Activated CD4-positive, alpha-beta memory T cell treated with anti-CD3 and anti-CD28 coated beads, Interleukin-2, amount 10 ng/mL, durations not matched to agents 7 days and 5 days (primary cell): ENCODE results near the gene NMNAT2. TPM values are rescaled to one million over a fixed set of nuclear protein-coding genes. Genes with fewer than 3 reads are reported as not detected.
"Not testable (repeated sequence)": the region's sequence is repeated elsewhere in the genome, so short reads cannot be mapped to it uniquely, and the experiment has no call there.

ENCODE experiments used
- CTCF ChIA-PET: fragments of 350-600 bp; sonication (Branson Sonifier 250); formaldehyde crosslinking; loops from one replicate; lab custom pipeline; 2021; ENCODE audit warnings: antibody characterized with exemption, inconsistent platforms; lab: Charles Lee
- POLR2A ChIA-PET: fragments of 350-600 bp; sonication (Branson Sonifier 250); formaldehyde crosslinking; loops from one replicate; lab custom pipeline; 2021; ENCODE audit warnings: antibody characterized with exemption; lab: Charles Lee
- DNase-seq: peaks from one replicate; pipeline ENCODE4 v3.0.0-alpha.2; 2020
- H3K27ac Mint-ChIP-seq: one replicate; pipeline ENCODE4 v1.8.0; 2021; ENCODE audit warnings: mild to moderate bottlenecking, mixed read lengths
- H3K27me3 Mint-ChIP-seq: one replicate; pipeline ENCODE4 v1.8.0; 2021; ENCODE audit warnings: mixed read lengths
- H3K36me3 Mint-ChIP-seq: one replicate; pipeline ENCODE4 v1.8.0; 2021; ENCODE audit warnings: low read depth, mixed read lengths
- H3K4me1 Mint-ChIP-seq: one replicate; pipeline ENCODE4 v1.8.0; 2021; ENCODE audit warnings: mixed read lengths
- H3K4me3 Mint-ChIP-seq: one replicate; pipeline ENCODE4 v1.8.0; 2021; ENCODE audit warnings: mild to moderate bottlenecking, mixed read lengths
- H3K9me3 Mint-ChIP-seq: one replicate; pipeline ENCODE4 v1.8.0; 2021; ENCODE audit warnings: mixed read lengths
- total RNA-seq, 2 experiments: library from RNA; stranded (reverse); gene quantifications; one replicate each; pipeline ENCODE4 v1.2.3, GENCODE V29; 2021

NMNAT2 gene
- total RNA-seq, 2 experiments from 2014 or later, result 0.03 to 0.28 TPM

DNA sequence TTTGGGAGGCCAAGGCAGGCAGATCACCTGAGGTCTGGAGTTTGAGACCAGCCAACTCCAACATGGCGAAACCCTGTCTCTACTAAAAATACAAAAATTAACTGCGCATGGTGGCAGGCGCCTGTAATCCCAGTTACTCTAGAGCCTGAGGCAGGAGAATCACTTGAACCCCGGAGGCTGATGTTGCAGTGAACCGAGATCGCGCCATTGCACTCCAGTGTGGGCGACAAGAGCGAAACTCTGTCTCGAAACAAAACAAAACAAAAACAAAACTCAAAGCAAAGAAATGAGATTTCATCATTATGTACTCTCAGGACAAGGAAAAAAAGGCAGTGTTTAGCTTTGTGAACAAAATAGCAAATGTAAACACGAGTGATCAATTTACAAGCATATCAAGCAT lies 171.1 kb downstream of the NMNAT2 start:
- CTCF ChIA-PET, result interaction anchor here (0.6 to 1.6 kb wide), 3 partner anchors 10 to 1142 kb away, joined by 3 to 4 read pairs (median 4); no protein-coding TSS in a partner anchor
- Mint-ChIP-seq H3K27ac (no peak overlapping the region), H3K4me1 (no peaks in the 10 kb centered on the region), H3K9me3 (no peaks in the 10 kb centered on the region), H3K36me3 (no peaks in the 10 kb centered on the region), H3K27me3 (peaks cover 15% of the 10 kb centered on the region), H3K4me3 (no peak overlapping the region)
- POLR2A ChIA-PET, result no interaction called here
- no peak for DNase-seq

DNA sequence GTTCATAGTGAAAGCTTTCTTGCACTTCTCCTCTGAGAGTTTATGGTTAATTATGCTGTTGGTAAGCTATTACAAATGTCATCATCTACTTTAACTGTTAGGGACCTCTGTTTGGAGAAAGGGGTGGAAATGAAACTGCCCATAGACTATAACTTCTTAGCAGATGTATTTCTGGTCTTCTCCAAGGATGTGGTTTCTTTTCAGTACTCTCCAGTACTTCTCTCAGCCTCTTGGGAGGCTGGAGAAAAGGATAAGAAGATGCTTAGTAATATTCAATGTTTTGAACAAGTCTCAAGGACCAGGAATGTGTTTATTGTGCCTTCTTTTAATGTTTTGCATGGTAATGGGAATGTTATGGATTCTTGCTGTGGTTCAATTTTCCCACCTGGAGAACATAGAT lies 171.7 kb downstream of the NMNAT2 start:
- Mint-ChIP-seq H3K27me3 (peaks cover 15% of the 10 kb centered on the region), H3K4me3 (no peak overlapping the region), H3K27ac (no peak overlapping the region), H3K4me1 (no peaks in the 10 kb centered on the region), H3K36me3 (no peaks in the 10 kb centered on the region), H3K9me3 (no peaks in the 10 kb centered on the region)
- no peak for DNase-seq
- POLR2A ChIA-PET, result no interaction called here
- CTCF ChIA-PET, result interaction anchor here (1.6 kb wide), 1 partner anchor 11 kb away, joined by 4 read pairs; no protein-coding TSS in a partner anchor

DNA sequence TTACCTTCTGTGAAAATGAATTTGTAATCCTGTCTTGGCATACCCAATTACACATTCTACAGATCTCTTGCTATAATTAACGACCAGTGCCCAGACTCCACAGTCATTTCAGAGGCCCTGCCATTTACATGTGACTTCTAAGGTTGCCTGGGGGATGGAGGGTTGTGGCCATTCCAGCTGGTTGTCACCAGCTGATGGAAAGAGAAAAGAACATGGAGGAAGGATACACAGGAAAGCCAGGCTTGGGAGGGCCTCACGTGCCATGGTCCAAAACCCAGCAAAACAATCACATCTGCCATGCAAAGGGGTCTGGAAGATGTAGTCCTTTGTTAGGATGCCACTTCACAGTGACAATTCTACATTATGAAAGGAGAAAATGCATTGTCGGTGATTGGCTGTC lies 172.8 kb downstream of the NMNAT2 start:
- Mint-ChIP-seq H3K4me1 (no peaks in the 10 kb centered on the region), H3K4me3 (no peak overlapping the region), H3K27ac (no peak overlapping the region), H3K27me3 (peaks cover 18% of the 10 kb centered on the region), H3K36me3 (no peaks in the 10 kb centered on the region), H3K9me3 (no peaks in the 10 kb centered on the region)
- CTCF ChIA-PET, result no interaction called here
- DNase-seq, result no peak
- POLR2A ChIA-PET, result no interaction called here

DNA sequence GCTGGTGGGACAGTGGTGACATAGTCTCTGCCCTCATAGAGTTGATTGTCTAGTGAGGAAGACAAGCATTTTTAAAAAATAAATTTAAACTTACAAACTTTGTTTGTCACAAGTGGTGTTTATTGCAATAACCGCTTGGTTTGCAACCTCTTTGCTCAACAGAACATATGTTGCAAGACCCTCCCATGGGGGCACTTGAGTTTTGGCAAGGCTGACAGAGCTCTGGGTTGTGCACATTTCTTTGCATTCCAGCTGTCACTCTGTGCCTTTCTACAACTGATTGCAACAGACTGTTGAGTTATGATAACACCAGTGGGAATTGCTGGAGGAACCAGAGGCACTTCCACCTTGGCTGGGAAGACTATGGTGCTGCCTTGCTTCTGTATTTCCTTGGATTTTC lies 173.7 kb downstream of the NMNAT2 start:
- H3K9me3 Mint-ChIP-seq, result no peaks in the 10 kb centered on the region
- no peaks in the 10 kb centered on the region for H3K36me3 Mint-ChIP-seq
- H3K4me1 Mint-ChIP-seq, result no peaks in the 10 kb centered on the region
- H3K4me3 Mint-ChIP-seq, result no peak overlapping the region
- peaks cover 18% of the 10 kb centered on the region for H3K27me3 Mint-ChIP-seq
- POLR2A ChIA-PET, result no interaction called here
- no peak for DNase-seq
- CTCF ChIA-PET, result no interaction called here
- H3K27ac Mint-ChIP-seq, result no peak overlapping the region

DNA sequence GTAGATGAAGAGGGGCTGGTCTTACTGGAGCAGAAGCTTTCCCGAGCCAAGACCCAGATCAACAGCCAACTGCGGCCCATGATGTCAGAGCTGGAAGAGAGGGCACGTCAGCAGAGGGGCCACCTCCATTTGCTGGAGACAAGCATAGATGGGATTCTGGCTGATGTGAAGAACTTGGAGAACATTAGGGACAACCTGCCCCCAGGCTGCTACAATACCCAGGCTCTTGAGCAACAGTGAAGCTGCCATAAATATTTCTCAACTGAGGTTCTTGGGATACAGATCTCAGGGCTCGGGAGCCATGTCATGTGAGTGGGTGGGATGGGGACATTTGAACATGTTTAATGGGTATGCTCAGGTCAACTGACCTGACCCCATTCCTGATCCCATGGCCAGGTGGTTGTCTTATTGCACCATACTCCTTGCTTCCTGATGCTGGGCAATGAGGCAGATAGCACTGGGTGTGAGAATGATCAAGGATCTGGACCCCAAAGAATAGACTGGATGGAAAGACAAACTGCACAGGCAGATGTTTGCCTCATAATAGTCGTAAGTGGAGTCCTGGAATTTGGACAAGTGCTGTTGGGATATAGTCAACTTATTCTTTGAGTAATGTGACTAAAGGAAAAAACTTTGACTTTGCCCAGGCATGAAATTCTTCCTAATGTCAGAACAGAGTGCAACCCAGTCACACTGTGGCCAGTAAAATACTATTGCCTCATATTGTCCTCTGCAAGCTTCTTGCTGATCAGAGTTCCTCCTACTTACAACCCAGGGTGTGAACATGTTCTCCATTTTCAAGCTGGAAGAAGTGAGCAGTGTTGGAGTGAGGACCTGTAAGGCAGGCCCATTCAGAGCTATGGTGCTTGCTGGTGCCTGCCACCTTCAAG lies 174.8 kb downstream of the NMNAT2 start:
- CTCF ChIA-PET, result no interaction called here
- H3K9me3 Mint-ChIP-seq, result no peaks in the 10 kb centered on the region

DNA sequence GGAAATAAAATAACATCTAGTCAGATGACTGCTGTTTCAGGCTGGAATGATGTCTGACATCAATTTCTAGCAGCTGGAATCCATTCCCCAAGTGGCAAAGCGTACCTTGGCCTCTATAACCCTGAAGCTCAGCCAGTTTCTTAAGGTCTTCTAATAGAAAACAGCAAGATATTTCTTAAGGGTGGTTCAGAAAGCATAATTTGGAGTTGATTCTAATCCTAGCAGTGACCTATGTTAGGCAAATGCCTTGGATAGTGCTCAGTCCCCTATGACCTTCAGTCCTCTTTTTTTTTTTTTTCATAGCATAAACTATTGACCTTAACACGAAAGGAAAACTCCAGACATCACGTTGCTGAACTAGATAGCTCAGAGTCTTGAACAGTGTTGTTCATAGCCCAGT lies 175.6 kb downstream of the NMNAT2 start:
- Mint-ChIP-seq H3K4me3 (no peak overlapping the region), H3K4me1 (no peaks in the 10 kb centered on the region), H3K27ac (no peak overlapping the region), H3K27me3 (peaks cover 10% of the 10 kb centered on the region), H3K9me3 (no peaks in the 10 kb centered on the region), H3K36me3 (no peaks in the 10 kb centered on the region)
- POLR2A ChIA-PET, result no interaction called here
- CTCF ChIA-PET, result no interaction called here
- no peak for DNase-seq

More for the DNA sequence above, 174.8 kb downstream of the NMNAT2 start:
- DNase-seq, result no peak
- peaks cover 16% of the 10 kb centered on the region for H3K27me3 Mint-ChIP-seq
- no peaks in the 10 kb centered on the region for H3K36me3 Mint-ChIP-seq
- H3K4me3 Mint-ChIP-seq, result no peak overlapping the region
- H3K4me1 Mint-ChIP-seq, result no peaks in the 10 kb centered on the region
- H3K27ac Mint-ChIP-seq, result no peak overlapping the region
- POLR2A ChIA-PET, result no interaction called here

DNA sequence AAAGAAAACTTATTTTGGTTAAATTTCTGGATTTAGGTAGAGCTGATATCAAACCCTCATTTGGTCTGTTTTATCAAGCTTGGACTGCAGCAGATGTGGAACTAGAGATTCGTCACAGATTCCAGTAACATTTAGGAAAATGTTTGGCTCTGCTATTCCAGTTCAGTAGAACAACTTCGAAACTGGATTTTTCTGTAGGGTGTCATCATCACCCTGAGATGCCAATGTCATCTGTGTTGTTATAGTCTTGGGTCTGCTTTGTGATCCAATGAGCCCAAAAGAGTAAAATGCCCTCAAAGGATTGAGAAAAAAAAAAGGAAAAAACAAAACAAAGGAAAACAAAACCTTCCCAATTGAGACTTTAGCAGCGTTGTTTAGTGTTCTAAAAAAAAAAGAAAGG lies 176.7 kb downstream of the NMNAT2 start:
- Mint-ChIP-seq H3K4me1 (no peaks in the 10 kb centered on the region), H3K36me3 (no peaks in the 10 kb centered on the region), H3K27me3 (peaks cover 8% of the 10 kb centered on the region), H3K4me3 (no peak overlapping the region), H3K27ac (no peak overlapping the region), H3K9me3 (no peaks in the 10 kb centered on the region)
- POLR2A ChIA-PET, result no interaction called here
- DNase-seq, result no peak
- CTCF ChIA-PET, result interaction anchor here (0.7 kb wide), 1 partner anchor 193 kb away, joined by 3 read pairs; no protein-coding TSS in a partner anchor

DNA sequence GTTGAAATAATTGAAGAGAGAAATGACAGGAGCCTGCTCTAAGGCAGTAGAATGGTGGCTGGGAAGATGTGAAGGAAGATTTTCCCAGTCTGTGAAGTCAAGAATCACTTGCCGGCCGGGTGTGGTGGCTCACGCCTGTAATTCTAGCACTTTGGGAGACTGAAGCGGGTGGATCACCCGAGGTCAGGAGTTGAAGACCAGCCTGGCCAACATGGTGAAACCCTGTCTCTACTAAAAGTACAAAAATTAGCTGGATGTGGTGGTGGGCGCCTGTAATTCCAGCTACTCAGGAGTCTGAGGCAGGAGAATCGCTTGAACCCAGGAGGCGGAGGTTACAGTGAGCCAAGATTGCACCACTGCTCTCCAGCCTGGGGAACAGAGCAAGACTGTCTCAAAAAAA lies 177.3 kb downstream of the NMNAT2 start:
- POLR2A ChIA-PET, H3K4me1 Mint-ChIP-seq, DNase-seq, H3K27me3 Mint-ChIP-seq, H3K27ac Mint-ChIP-seq, H3K9me3 Mint-ChIP-seq, H3K36me3 Mint-ChIP-seq, H3K4me3 Mint-ChIP-seq: not testable (repeated sequence)
- CTCF ChIA-PET, result interaction anchor here (0.7 kb wide), 1 partner anchor 193 kb away, joined by 3 read pairs; no protein-coding TSS in a partner anchor

DNA sequence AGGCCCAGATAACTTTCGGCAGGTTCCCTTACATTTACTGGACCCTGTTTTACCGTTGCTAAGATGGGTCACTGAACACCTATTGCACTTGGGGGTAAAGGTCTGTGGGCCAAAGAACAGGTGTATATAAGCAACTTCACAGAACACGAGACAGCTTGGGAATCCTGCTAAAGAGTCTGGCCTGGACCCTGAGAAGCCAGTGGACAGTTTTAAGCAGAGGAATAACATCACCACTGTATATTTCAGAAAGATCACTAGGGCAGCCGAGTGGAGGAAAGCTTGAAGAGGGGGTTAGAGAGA lies 177.7 kb downstream of the NMNAT2 start:
- ChIA-PET CTCF (no interaction called here), POLR2A (no interaction called here)
- Mint-ChIP-seq H3K4me1 (no peaks in the 10 kb centered on the region), H3K4me3 (no peak overlapping the region), H3K27me3 (peaks cover 8% of the 10 kb centered on the region), H3K9me3 (no peaks in the 10 kb centered on the region), H3K36me3 (no peaks in the 10 kb centered on the region), H3K27ac (no peak overlapping the region)
- no peak for DNase-seq

DNA sequence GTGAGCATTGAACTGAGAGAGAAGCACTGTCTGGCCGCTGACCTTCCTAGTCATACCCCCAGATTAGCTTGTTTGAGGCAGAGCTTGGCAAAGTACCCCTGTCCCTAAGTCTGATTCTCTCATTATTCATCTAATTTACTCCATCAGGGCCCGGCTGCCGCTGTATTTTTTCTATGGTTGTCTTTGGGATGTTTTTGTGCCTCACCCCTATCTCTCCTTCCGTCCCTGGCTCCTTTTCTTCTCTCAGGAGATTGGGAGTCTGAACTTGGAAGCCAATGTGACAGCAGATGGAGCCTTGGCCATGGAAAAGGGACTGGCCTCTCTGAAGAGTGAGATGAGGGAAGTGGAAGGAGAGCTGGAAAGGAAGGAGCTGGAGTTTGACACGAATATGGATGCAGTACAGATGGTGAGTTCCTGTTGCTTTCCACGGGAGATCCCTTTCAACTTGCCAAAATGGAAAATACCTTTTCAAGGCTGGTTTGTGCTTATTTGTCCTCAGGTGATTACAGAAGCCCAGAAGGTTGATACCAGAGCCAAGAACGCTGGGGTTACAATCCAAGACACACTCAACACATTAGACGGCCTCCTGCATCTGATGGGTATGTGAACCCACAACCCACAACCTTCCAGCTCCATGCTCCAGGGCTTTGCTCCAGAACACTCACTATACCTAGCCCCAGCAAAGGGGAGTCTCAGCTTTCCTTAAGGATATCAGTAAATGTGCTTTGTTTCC lies 178.2 kb downstream of the NMNAT2 start:
- Mint-ChIP-seq H3K36me3 (no peaks in the 10 kb centered on the region), H3K27ac (no peak overlapping the region), H3K27me3 (peaks cover 8% of the 10 kb centered on the region), H3K4me3 (no peak overlapping the region), H3K9me3 (no peaks in the 10 kb centered on the region), H3K4me1 (no peaks in the 10 kb centered on the region)
- ChIA-PET CTCF (no interaction called here), POLR2A (no interaction called here)
- no peak for DNase-seq

DNA sequence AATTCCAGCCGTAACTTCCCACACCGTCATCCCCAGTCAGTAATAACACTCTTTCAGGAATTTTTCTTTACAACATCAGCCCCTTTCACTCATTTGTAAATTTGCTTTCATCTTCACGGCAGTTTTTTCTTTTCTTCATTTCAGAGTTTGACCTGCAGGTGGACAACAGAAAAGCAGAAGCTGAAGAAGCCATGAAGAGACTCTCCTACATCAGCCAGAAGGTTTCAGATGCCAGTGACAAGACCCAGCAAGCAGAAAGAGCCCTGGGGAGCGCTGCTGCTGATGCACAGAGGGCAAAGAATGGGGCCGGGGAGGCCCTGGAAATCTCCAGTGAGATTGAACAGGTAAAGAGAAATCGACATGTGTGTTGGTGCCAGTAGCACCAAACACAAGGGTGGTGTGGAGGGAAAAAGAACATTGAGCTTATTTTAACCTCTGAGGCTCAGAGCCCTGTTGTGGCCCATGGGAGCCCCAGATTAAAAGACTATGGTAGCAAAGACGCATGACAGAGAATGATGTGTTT lies 178.9 kb downstream of the NMNAT2 start:
- no peak for DNase-seq
- POLR2A ChIA-PET, result no interaction called here
- Mint-ChIP-seq H3K36me3 (no peaks in the 10 kb centered on the region), H3K4me3 (no peak overlapping the region), H3K4me1 (no peaks in the 10 kb centered on the region), H3K27me3 (peaks cover 8% of the 10 kb centered on the region), H3K27ac (no peak overlapping the region), H3K9me3 (no peaks in the 10 kb centered on the region)
- CTCF ChIA-PET, result no interaction called here

DNA sequence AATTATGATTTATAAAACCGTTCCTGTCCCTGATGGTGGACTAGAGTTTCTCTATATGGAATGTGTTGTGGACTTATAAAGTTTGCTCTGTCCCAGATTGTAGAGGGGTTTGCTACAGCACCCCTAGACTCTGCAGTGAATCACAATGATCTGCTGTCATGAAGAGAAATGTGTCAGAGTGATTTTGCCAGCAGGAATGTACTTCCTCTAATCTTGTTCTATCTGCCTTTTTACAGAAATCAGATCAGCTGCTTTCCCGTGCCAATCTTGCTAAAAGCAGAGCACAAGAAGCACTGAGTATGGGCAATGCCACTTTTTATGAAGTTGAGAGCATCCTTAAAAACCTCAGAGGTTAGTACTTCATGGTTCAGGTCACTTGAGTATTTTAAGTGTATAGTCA lies 180.1 kb downstream of the NMNAT2 start:
- no peaks in the 10 kb centered on the region for H3K4me1 Mint-ChIP-seq
- peaks cover 6% of the 10 kb centered on the region for H3K27me3 Mint-ChIP-seq
- no peak for DNase-seq
- H3K27ac Mint-ChIP-seq, result no peak overlapping the region
- H3K9me3 Mint-ChIP-seq, result no peaks in the 10 kb centered on the region
- H3K36me3 Mint-ChIP-seq, result no peaks in the 10 kb centered on the region
- ChIA-PET POLR2A (no interaction called here), CTCF (no interaction called here)
- H3K4me3 Mint-ChIP-seq, result no peak overlapping the region

DNA sequence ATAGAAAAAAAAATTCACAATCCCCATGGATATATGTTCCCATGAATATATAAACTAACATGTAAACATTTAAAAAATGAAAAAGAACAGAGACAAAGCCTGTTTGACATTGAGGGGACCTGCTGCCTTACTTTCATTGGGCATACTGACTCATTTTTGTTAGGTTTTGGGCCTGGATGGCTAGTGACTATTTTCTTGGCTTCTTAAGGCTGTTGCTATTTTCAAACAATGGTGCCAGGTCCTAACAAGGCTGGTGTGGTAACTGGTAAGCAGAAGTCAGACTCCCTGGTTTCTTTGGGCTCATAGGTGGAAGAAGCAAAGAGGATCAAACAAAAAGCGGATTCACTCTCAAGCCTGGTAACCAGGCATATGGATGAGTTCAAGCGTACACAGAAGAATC lies 181.1 kb downstream of the NMNAT2 start:
- no peak for DNase-seq
- H3K4me1 Mint-ChIP-seq, result no peaks in the 10 kb centered on the region
- no peak overlapping the region for H3K4me3 Mint-ChIP-seq
- POLR2A ChIA-PET, result no interaction called here
- CTCF ChIA-PET, result no interaction called here
- no peaks in the 10 kb centered on the region for H3K9me3 Mint-ChIP-seq
- H3K27me3 Mint-ChIP-seq, result peaks cover 9% of the 10 kb centered on the region
- no peaks in the 10 kb centered on the region for H3K36me3 Mint-ChIP-seq
- H3K27ac Mint-ChIP-seq, result no peak overlapping the region
